Measurements from ENCODE around the gene PLEKHG4.

- TF ChIP-seq, protein P1, sequence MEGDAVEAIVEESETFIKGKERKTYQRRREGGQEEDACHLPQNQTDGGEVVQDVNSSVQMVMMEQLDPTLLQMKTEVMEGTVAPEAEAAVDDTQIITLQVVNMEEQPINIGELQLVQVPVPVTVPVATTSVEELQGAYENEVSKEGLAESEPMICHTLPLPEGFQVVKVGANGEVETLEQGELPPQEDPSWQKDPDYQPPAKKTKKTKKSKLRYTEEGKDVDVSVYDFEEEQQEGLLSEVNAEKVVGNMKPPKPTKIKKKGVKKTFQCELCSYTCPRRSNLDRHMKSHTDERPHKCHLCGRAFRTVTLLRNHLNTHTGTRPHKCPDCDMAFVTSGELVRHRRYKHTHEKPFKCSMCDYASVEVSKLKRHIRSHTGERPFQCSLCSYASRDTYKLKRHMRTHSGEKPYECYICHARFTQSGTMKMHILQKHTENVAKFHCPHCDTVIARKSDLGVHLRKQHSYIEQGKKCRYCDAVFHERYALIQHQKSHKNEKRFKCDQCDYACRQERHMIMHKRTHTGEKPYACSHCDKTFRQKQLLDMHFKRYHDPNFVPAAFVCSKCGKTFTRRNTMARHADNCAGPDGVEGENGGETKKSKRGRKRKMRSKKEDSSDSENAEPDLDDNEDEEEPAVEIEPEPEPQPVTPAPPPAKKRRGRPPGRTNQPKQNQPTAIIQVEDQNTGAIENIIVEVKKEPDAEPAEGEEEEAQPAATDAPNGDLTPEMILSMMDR (IDR thresholded peaks at IDR 0.05): no peak
- TF ChIP-seq ZNF423 (CRISPR knock-in tag; IDR thresholded peaks at IDR 0.05) (no peak), RELA (CRISPR knock-in tag; IDR thresholded peaks at IDR 0.05; ENCODE audit: borderline replicate concordance) (no peak), JUN (CRISPR knock-in tag; IDR thresholded peaks at IDR 0.05) (no peak), ZNF416 (CRISPR knock-in tag; IDR thresholded peaks at IDR 0.05) (no peak), TCF7 (CRISPR knock-in tag; IDR thresholded peaks at IDR 0.05; ENCODE audit: low read depth) (no peak), ATF3 (CRISPR knock-in tag; conservative IDR thresholded peaks at IDR 0.05) (no peak), ETV6 (CRISPR knock-in tag; IDR thresholded peaks at IDR 0.05) (no peak)
Measured at GRCh38 chr16:67311607-67312488, 32.5 kb downstream of the PLEKHG4 start.
